HG03342 (cell line): ENCODE measurements around the gene BET1L.
"Not testable (repeated sequence)": the region's sequence is repeated elsewhere in the genome, so short reads cannot be mapped to it uniquely, and the experiment has no call there.

Experiments
- ATAC-seq: cut with Tn5 transposase; IDR thresholded peaks from one replicate; pipeline ENCODE4 v1.9.1; 2021; ENCODE audit warnings: mild to moderate bottlenecking, moderate library complexity; ENCODE audit not compliant: unreplicated experiment

The BET1L gene

GRCh38 chr11:207208-207862, at the start of gene BET1L, which contains the start of gene RIC8A:
Gene BET1L (minus strand): TSS chr11:207399. CDS start chr11:207321, 78 bp downstream.
Gene RIC8A (plus strand): TSS chr11:207708. CDS start chr11:208855, 1,147 bp downstream.
- peak; percentile 70 for ATAC-seq

- ATAC-seq = no peak
Observed at GRCh38 chr11:255816-256215, 48.6 kb upstream of the BET1L start.

- no peak for ATAC-seq
Observed at GRCh38 chr11:255176-255575, 48.0 kb upstream of the BET1L start.

GRCh38 chr11:253886-254270, 46.7 kb upstream of the BET1L start:
- no peak for ATAC-seq

- ATAC-seq = no peak
Observed at GRCh38 chr11:253160-253885, 46.1 kb upstream of the BET1L start.

- no peak for ATAC-seq
Observed at GRCh38 chr11:252666-253065, 45.5 kb upstream of the BET1L start.

- no peak for ATAC-seq
Observed at GRCh38 chr11:251550-251949, 44.4 kb upstream of the BET1L start.

- ATAC-seq = no peak
Observed at GRCh38 chr11:250740-251299, 43.6 kb upstream of the BET1L start.

GRCh38 chr11:250274-250673, 43.1 kb upstream of the BET1L start:
- ATAC-seq = no peak

GRCh38 chr11:249062-249461, 41.9 kb upstream of the BET1L start:
- no peak for ATAC-seq

- no peak for ATAC-seq
Observed at GRCh38 chr11:244376-244775, 37.2 kb upstream of the BET1L start.

- no peak for ATAC-seq
Observed at GRCh38 chr11:241634-242033, 34.4 kb upstream of the BET1L start.

GRCh38 chr11:240315-240714, 33.1 kb upstream of the BET1L start:
- no peak for ATAC-seq

GRCh38 chr11:238346-238745, 31.1 kb upstream of the BET1L start:
- ATAC-seq = not testable (repeated sequence)

- peak; percentile 76 for ATAC-seq
Observed at GRCh38 chr11:236774-237767, 29.9 kb upstream of the BET1L start, which contains the start of gene PSMD13. Gene PSMD13 (plus strand): TSS chr11:236976. CDS start chr11:237050, 74 bp downstream.

GRCh38 chr11:235997-236773, 29.0 kb upstream of the BET1L start, which contains the start of gene SIRT3:
Gene SIRT3 (minus strand): TSS chr11:236342. CDS start chr11:236328, 14 bp downstream.
- ATAC-seq = peak; percentile 74

GRCh38 chr11:235609-235996, 28.4 kb upstream of the BET1L start:
- no peak for ATAC-seq

- ATAC-seq = no peak
Observed at GRCh38 chr11:235180-235579, 28.0 kb upstream of the BET1L start.

- no peak for ATAC-seq
Observed at GRCh38 chr11:232783-233565, 25.8 kb upstream of the BET1L start.
